HEK293 (cell line): Measurements from ENCODE around the gene CD163L1.

Experiments used
- CTCF ChIA-PET: fragments of 350-600 bp; formaldehyde crosslinking; extraction: SDS; loops from one replicate; lab custom pipeline; 2021; ENCODE audit warnings: antibody characterized with exemption; lab: Yijun Ruan, JAX
- POLR2A ChIA-PET: fragments of 300-600 bp; formaldehyde crosslinking; extraction: SDS; loops from one replicate; lab custom pipeline; 2020; ENCODE audit warnings: antibody characterized with exemption, inconsistent platforms; lab: Yijun Ruan, JAX
- H3K27ac ChIP-seq: fragments of 200-500 bp; sonication (Bioruptor generic); 2 replicates; pipeline ENCODE4 v1.5.1; 2014; ENCODE audit warnings: low read depth, low read length, control low read depth, inconsistent platforms; ENCODE audit errors: extremely low read depth
- H3K36me3 ChIP-seq, 2 experiments: fragments of 200-500 bp in 1 of 2; sonication (Bioruptor generic) in 1 of 2; 1 replicate in 1 of 2; 2 replicates in 1 of 2; pipeline ENCODE4 v1.5.1; 2014 to 2017; ENCODE audit warnings: inconsistent platforms in 2 of 2, low read length in 2 of 2; ENCODE audit not compliant: control insufficient read depth in 2 of 2, insufficient read depth in 1 of 2
- H3K4me1 ChIP-seq: fragments of 200-500 bp; sonication (Bioruptor generic); 2 replicates; pipeline ENCODE4 v1.5.1; 2014; ENCODE audit warnings: mild to moderate bottlenecking, low read length, inconsistent platforms; ENCODE audit not compliant: control insufficient read depth, insufficient read depth
- H3K4me3 ChIP-seq: 2 replicates; pipeline ENCODE4 v1.5.1; 2011; ENCODE audit warnings: low read depth, mild to moderate bottlenecking, control low read depth, low read length, moderate library complexity
- H3K9me3 ChIP-seq: fragments of 200-500 bp; sonication (Bioruptor generic); 2 replicates; pipeline ENCODE4 v1.5.1; 2014; ENCODE audit warnings: low read depth, low read length, inconsistent platforms; ENCODE audit not compliant: control insufficient read depth, insufficient read depth
- BCL11B ChIP-seq: fragments of 450-650 bp; formaldehyde crosslinking; IDR thresholded peaks from 2 replicates; pipeline ENCODE4 v1.5.1; 2016; ENCODE audit warnings: low read depth, missing biosample characterization, missing genetic modification characterization
- EGR2 ChIP-seq: fragments of 450-650 bp; formaldehyde crosslinking; IDR thresholded peaks from 2 replicates; pipeline ENCODE4 v1.5.1; 2016; ENCODE audit warnings: low read depth, missing biosample characterization, missing genetic modification characterization
- GLI4 ChIP-seq: fragments of 450-650 bp; formaldehyde crosslinking; IDR thresholded peaks from 2 replicates; pipeline ENCODE4 v1.5.1; 2016; ENCODE audit warnings: missing biosample characterization, missing genetic modification characterization
- GLIS1 ChIP-seq: fragments of 450-650 bp; formaldehyde crosslinking; IDR thresholded peaks from 2 replicates; pipeline ENCODE4 v1.5.1; 2016; ENCODE audit warnings: missing biosample characterization, missing genetic modification characterization
- HOXD13 ChIP-seq: sonication (generic); formaldehyde crosslinking; IDR thresholded peaks from 2 replicates; pipeline ENCODE4 v1.8.0; 2022; ENCODE audit warnings: missing genetic modification reagents, borderline replicate concordance
- KLF1 ChIP-seq: fragments of 450-650 bp; formaldehyde crosslinking; IDR thresholded peaks from 2 replicates; pipeline ENCODE4 v1.5.1; 2016; ENCODE audit warnings: missing biosample characterization, missing genetic modification characterization
- KLF16 ChIP-seq: fragments of 450-650 bp; formaldehyde crosslinking; IDR thresholded peaks from 2 replicates; pipeline ENCODE4 v1.5.1; 2017; ENCODE audit warnings: missing biosample characterization, missing genetic modification characterization
- OSR2 ChIP-seq: fragments of 450-650 bp; formaldehyde crosslinking; IDR thresholded peaks from 2 replicates; pipeline ENCODE4 v1.5.1; 2016; ENCODE audit warnings: missing biosample characterization, missing genetic modification characterization
- SP2 ChIP-seq: fragments of 450-650 bp; formaldehyde crosslinking; IDR thresholded peaks from 2 replicates; pipeline ENCODE4 v1.5.1; 2016; ENCODE audit warnings: missing biosample characterization, missing genetic modification characterization
- ZBTB20 ChIP-seq: fragments of 450-650 bp; formaldehyde crosslinking; IDR thresholded peaks from 2 replicates; pipeline ENCODE4 v1.5.1; 2016; ENCODE audit warnings: missing biosample characterization, missing genetic modification characterization
- ZBTB7A ChIP-seq: fragments of 450-650 bp; formaldehyde crosslinking; IDR thresholded peaks from 2 replicates; pipeline ENCODE4 v1.5.1; 2016; ENCODE audit warnings: low read depth, missing biosample characterization, missing genetic modification characterization
- ZEB2 ChIP-seq: fragments of 450-650 bp; formaldehyde crosslinking; IDR thresholded peaks from 2 replicates; pipeline ENCODE4 v1.5.1; 2016; ENCODE audit warnings: missing biosample characterization, missing genetic modification characterization
- ZFP41 ChIP-seq: fragments of 450-650 bp; formaldehyde crosslinking; IDR thresholded peaks from 2 replicates; pipeline ENCODE4 v1.5.1; 2016; ENCODE audit warnings: missing biosample characterization, missing genetic modification characterization, borderline replicate concordance
- ZNF114 ChIP-seq: fragments of 450-650 bp; formaldehyde crosslinking; IDR thresholded peaks from 2 replicates; pipeline ENCODE4 v1.5.0; 2017; ENCODE audit warnings: missing biosample characterization, missing genetic modification characterization
- ZNF121 ChIP-seq: fragments of 450-650 bp; formaldehyde crosslinking; IDR thresholded peaks from 2 replicates; pipeline ENCODE4 v1.5.1; 2016; ENCODE audit warnings: missing biosample characterization, missing genetic modification characterization
- ZNF155 ChIP-seq: fragments of 450-650 bp; formaldehyde crosslinking; IDR thresholded peaks from 2 replicates; pipeline ENCODE4 v1.5.1; 2016; ENCODE audit warnings: missing biosample characterization, missing genetic modification characterization
- ZNF248 ChIP-seq: fragments of 450-650 bp; formaldehyde crosslinking; IDR thresholded peaks from 2 replicates; pipeline ENCODE4 v1.5.1; 2017; ENCODE audit warnings: missing biosample characterization, missing genetic modification characterization
- ZNF341 ChIP-seq: fragments of 450-650 bp; formaldehyde crosslinking; IDR thresholded peaks from 2 replicates; pipeline ENCODE4; 2016; ENCODE audit warnings: low read depth, missing biosample characterization, missing genetic modification characterization
- ZNF37A ChIP-seq: fragments of 450-650 bp; IDR thresholded peaks from 2 replicates; pipeline ENCODE4 v1.5.1; 2018; ENCODE audit warnings: missing biosample characterization, missing genetic modification characterization
- ZNF48 ChIP-seq: fragments of 450-650 bp; formaldehyde crosslinking; IDR thresholded peaks from 2 replicates; pipeline ENCODE4 v1.5.1; 2016; ENCODE audit warnings: missing biosample characterization, missing genetic modification characterization
- ZNF530 ChIP-seq: fragments of 450-650 bp; formaldehyde crosslinking; IDR thresholded peaks from 2 replicates; pipeline ENCODE4 v1.5.1; 2016; ENCODE audit warnings: low read depth, missing biosample characterization, missing genetic modification characterization
- ZNF549 ChIP-seq: fragments of 450-650 bp; IDR thresholded peaks from 2 replicates; pipeline ENCODE4 v1.5.1; 2018; ENCODE audit warnings: missing biosample characterization, missing genetic modification characterization, mild to moderate bottlenecking, inconsistent platforms, moderate library complexity
- ZNF600 ChIP-seq: fragments of 450-650 bp; formaldehyde crosslinking; IDR thresholded peaks from 2 replicates; pipeline ENCODE4 v1.5.1; 2016; ENCODE audit warnings: missing biosample characterization, missing genetic modification characterization
- ZNF610 ChIP-seq: fragments of 450-650 bp; formaldehyde crosslinking; IDR thresholded peaks from 2 replicates; pipeline ENCODE4 v1.5.1; 2016; ENCODE audit warnings: missing biosample characterization, missing genetic modification characterization, borderline replicate concordance
- ZNF776 ChIP-seq: fragments of 450-650 bp; formaldehyde crosslinking; IDR thresholded peaks from 2 replicates; pipeline ENCODE4 v1.5.0; 2017; ENCODE audit warnings: missing biosample characterization, missing genetic modification characterization, borderline replicate concordance
- TF ChIP-seq, protein P1 (sequence below): fragments of 450-650 bp; formaldehyde crosslinking; IDR thresholded peaks from 2 replicates; pipeline ENCODE4 v1.5.0; 2017; ENCODE audit warnings: missing biosample characterization, missing genetic modification characterization, borderline replicate concordance
- TF ChIP-seq, protein P2 (sequence below): fragments of 450-650 bp; formaldehyde crosslinking; IDR thresholded peaks from 2 replicates; pipeline ENCODE4 v1.5.1; 2017; ENCODE audit warnings: missing biosample characterization, missing genetic modification characterization
- TF ChIP-seq, protein P3 (sequence below): fragments of 450-650 bp; formaldehyde crosslinking; optimal IDR thresholded peaks from 2 replicates; pipeline ENCODE3; 2016; ENCODE audit warnings: missing biosample characterization, mild to moderate bottlenecking, missing genetic modification characterization
- TF ChIP-seq, protein P4 (sequence below): fragments of 450-650 bp; formaldehyde crosslinking; conservative IDR thresholded peaks from 2 replicates; pipeline ENCODE4 v1.5.1; 2016; ENCODE audit warnings: low read depth, missing biosample characterization, missing genetic modification characterization

CD163L1 gene

DNA sequence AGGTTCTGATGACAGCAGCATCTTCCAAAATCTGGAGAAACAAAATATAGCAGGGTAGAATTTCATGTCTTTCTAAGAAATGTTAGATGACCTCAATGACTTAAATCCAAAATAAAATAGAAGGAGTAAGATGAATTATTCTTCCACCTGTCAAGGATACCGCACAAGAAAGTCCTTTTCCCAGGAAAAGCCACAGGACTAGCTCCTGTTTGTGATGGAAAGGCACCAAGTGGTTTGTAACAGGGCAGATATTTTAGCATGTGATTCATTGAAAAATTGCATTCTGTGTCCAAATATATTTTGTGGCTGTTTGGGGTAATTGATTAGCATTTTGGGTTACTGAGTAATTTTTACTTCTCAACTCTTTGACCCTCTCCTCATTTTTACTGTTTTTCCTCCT, 2.7 kb downstream of the CD163L1 start:
- no peaks in the 10 kb centered on the region for H3K36me3 ChIP-seq
- ChIA-PET CTCF (interaction anchor here (0.5 to 1.3 kb wide), 2 partner anchors 221 to 314 kb away, joined by 3 to 4 read pairs; no protein-coding TSS in a partner anchor), POLR2A (no interaction called here)
- no peaks in the 10 kb centered on the region; the same call in 1 of the 2 replicates for H3K4me1 ChIP-seq
- no peak overlapping the region for H3K4me3 ChIP-seq
- no peak for TF ChIP-seq KLF1
- TF ChIP-seq ZNF114: no peak
- TF ChIP-seq, protein P1, sequence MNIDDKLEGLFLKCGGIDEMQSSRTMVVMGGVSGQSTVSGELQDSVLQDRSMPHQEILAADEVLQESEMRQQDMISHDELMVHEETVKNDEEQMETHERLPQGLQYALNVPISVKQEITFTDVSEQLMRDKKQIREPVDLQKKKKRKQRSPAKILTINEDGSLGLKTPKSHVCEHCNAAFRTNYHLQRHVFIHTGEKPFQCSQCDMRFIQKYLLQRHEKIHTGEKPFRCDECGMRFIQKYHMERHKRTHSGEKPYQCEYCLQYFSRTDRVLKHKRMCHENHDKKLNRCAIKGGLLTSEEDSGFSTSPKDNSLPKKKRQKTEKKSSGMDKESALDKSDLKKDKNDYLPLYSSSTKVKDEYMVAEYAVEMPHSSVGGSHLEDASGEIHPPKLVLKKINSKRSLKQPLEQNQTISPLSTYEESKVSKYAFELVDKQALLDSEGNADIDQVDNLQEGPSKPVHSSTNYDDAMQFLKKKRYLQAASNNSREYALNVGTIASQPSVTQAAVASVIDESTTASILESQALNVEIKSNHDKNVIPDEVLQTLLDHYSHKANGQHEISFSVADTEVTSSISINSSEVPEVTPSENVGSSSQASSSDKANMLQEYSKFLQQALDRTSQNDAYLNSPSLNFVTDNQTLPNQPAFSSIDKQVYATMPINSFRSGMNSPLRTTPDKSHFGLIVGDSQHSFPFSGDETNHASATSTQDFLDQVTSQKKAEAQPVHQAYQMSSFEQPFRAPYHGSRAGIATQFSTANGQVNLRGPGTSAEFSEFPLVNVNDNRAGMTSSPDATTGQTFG (tag by site-specific recombination): no peak
- TF ChIP-seq ZNF155 (tag by site-specific recombination): no peak
- no peak for TF ChIP-seq BCL11B
- no peak for TF ChIP-seq ZEB2 (tag by site-specific recombination)
- no peak for TF ChIP-seq GLI4 (tag by site-specific recombination)
- no peak for TF ChIP-seq ZNF610 (tag by site-specific recombination)
- TF ChIP-seq ZBTB7A (tag by site-specific recombination): no peak
- TF ChIP-seq, protein P2, sequence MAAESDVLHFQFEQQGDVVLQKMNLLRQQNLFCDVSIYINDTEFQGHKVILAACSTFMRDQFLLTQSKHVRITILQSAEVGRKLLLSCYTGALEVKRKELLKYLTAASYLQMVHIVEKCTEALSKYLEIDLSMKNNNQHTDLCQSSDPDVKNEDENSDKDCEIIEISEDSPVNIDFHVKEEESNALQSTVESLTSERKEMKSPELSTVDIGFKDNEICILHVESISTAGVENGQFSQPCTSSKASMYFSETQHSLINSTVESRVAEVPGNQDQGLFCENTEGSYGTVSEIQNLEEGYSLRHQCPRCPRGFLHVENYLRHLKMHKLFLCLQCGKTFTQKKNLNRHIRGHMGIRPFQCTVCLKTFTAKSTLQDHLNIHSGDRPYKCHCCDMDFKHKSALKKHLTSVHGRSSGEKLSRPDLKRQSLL: no peak
- TF ChIP-seq ZFP41: no peak
- no peak for TF ChIP-seq EGR2
- TF ChIP-seq ZNF121: no peak
- no peak for TF ChIP-seq ZNF248
- no peak for TF ChIP-seq ZBTB20 (tag by site-specific recombination)
- no peak for TF ChIP-seq ZNF37A (tag by site-specific recombination)
- no peak for TF ChIP-seq GLIS1
- TF ChIP-seq ZNF530: no peak
- TF ChIP-seq OSR2: no peak
- TF ChIP-seq, all 188 proteins: peak for 0
- Histone ChIP-seq H3K27ac (no peak overlapping the region), H3K9me3 (no peaks in the 10 kb centered on the region)

DNA sequence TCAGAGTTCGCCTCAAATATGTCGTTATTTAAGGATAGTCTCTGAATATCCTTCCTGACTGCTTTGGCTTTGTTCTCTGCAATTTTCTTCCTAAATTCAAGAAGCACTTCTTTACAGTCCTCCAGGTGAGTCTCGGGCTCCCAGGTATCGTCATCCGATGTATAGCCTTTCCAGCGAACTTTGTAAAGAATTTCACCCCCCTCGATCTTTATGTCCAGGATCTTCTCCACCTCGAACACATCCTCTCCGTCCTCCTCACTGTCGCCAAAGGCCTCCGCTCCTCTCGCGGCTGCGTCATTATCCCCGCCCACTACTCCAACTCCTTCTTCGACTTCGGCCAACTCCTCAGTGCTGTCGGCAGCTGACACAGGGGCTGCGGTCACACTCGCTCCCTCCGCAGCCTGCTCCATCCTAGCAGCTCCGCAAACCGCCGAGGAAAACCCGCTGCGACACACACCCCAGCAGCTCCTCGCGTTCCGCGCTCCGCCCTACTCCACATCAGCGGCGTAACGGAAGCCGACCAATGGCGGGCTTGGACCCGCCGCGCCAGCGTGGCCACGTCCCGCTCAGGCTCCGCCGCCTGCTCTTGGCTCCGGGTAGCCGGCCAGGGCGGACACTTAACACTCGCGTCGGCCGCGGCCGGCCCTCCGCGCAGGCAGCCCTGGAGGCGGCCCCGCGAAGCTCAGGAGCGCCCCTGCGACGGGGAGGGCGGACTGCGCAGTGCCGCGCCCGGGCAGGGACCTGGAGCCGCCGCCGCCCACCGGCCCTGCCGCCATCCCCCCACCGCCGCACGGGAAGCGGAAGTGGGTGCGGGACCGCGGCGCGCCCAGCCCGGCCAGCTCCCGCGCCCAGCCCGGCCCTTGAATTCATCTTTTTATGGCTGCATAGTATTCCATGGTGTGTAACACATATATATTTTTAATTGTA, 4.1 kb downstream of the CD163L1 start:
- CTCF ChIA-PET: interaction anchor here (0.5 to 1.3 kb wide), 3 partner anchors 26 to 219 kb away, joined by 4 read pairs; no protein-coding TSS in a partner anchor
- peak overlapping the region; percentile 42 for H3K4me3 ChIP-seq
- POLR2A ChIA-PET: interaction anchor here (0.6 to 0.8 kb wide), 3 partner anchors 215 to 1156 kb away, joined by 3 to 5 read pairs (median 4); no protein-coding TSS in a partner anchor
- no peaks in the 10 kb centered on the region for H3K36me3 ChIP-seq
- no peaks in the 10 kb centered on the region; the same call in 1 of the 2 replicates for H3K4me1 ChIP-seq
- H3K27ac ChIP-seq: peak overlapping the region; percentile 77; the same call in 1 of the 2 replicates
- H3K9me3 ChIP-seq: no peaks in the 10 kb centered on the region
- TF ChIP-seq ZNF48 (tag by site-specific recombination) (no peak), HOXD13 (CRISPR knock-in tag) (no peak), ZNF776 (tag by site-specific recombination) (no peak), KLF16 (no peak), SP2 (tag by site-specific recombination) (peak; percentile 63), ZNF600 (peak; percentile 85), ZNF549 (tag by site-specific recombination) (0 out of 2 replicates have a peak, but pooled peaks have one; percentile 15), ZNF610 (tag by site-specific recombination) (no peak), ZNF341 (tag by site-specific recombination) (no peak)
- TF ChIP-seq, protein P3, sequence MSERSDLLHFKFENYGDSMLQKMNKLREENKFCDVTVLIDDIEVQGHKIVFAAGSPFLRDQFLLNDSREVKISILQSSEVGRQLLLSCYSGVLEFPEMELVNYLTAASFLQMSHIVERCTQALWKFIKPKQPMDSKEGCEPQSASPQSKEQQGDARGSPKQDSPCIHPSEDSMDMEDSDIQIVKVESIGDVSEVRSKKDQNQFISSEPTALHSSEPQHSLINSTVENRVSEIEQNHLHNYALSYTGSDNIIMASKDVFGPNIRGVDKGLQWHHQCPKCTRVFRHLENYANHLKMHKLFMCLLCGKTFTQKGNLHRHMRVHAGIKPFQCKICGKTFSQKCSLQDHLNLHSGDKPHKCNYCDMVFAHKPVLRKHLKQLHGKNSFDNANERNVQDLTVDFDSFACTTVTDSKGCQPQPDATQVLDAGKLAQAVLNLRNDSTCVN (tag by site-specific recombination): peak; percentile 65
- TF ChIP-seq, protein P4, sequence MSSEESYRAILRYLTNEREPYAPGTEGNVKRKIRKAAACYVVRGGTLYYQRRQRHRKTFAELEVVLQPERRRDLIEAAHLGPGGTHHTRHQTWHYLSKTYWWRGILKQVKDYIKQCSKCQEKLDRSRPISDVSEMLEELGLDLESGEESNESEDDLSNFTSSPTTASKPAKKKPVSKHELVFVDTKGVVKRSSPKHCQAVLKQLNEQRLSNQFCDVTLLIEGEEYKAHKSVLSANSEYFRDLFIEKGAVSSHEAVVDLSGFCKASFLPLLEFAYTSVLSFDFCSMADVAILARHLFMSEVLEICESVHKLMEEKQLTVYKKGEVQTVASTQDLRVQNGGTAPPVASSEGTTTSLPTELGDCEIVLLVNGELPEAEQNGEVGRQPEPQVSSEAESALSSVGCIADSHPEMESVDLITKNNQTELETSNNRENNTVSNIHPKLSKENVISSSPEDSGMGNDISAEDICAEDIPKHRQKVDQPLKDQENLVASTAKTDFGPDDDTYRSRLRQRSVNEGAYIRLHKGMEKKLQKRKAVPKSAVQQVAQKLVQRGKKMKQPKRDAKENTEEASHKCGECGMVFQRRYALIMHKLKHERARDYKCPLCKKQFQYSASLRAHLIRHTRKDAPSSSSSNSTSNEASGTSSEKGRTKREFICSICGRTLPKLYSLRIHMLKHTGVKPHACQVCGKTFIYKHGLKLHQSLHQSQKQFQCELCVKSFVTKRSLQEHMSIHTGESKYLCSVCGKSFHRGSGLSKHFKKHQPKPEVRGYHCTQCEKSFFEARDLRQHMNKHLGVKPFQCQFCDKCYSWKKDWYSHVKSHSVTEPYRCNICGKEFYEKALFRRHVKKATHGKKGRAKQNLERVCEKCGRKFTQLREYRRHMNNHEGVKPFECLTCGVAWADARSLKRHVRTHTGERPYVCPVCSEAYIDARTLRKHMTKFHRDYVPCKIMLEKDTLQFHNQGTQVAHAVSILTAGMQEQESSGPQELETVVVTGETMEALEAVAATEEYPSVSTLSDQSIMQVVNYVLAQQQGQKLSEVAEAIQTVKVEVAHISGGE (tag by site-specific recombination): peak; percentile 79
